Activated CD4-positive, alpha-beta T cell treated with anti-CD3 and anti-CD28 coated beads, Interleukin-2, amount 10 ng/mL, durations not matched to agents 24 days and 14 days (primary cell): ENCODE results near the gene TAAR5. TPM values are rescaled to one million over a fixed set of nuclear protein-coding genes. Genes with fewer than 3 reads are reported as not detected.

ENCODE experiments used
- DNase-seq: peaks from one replicate; pipeline ENCODE4 v3.0.0; 2022
- H3K27ac Mint-ChIP-seq: one replicate; pipeline ENCODE4 v1.8.0; 2022; ENCODE audit warnings: mild to moderate bottlenecking, mixed read lengths
- H3K27me3 Mint-ChIP-seq: one replicate; pipeline ENCODE4 v1.8.0; 2022; ENCODE audit warnings: mixed read lengths
- H3K36me3 Mint-ChIP-seq: one replicate; pipeline ENCODE4 v1.8.0; 2022; ENCODE audit warnings: low read depth, mild to moderate bottlenecking, mixed read lengths
- H3K4me1 Mint-ChIP-seq: one replicate; pipeline ENCODE4 v1.8.0; 2021; ENCODE audit warnings: mixed read lengths
- H3K4me3 Mint-ChIP-seq: one replicate; pipeline ENCODE4 v1.8.0; 2022; ENCODE audit warnings: mild to moderate bottlenecking, moderate library complexity, mixed read lengths
- H3K9me3 Mint-ChIP-seq: one replicate; pipeline ENCODE4 v1.8.0; 2021; ENCODE audit warnings: mixed read lengths
- intact Hi-C: fragments of 100-400 bp; cut with micrococcal nuclease; formaldehyde crosslinking; loops from one replicate; pipeline ENCODE4 v1.15.1; 2023
- total RNA-seq: library from RNA; stranded (reverse); gene quantifications from 2 replicates; pipeline ENCODE4 v1.2.3, GENCODE V29; 2022

The TAAR5 gene
- total RNA-seq, 1 donor from 2014 or later = not detected

- Mint-ChIP-seq H3K4me1 (no peaks in the 10 kb centered on the region), H3K4me3 (no peak overlapping the region), H3K9me3 (no peaks in the 10 kb centered on the region), H3K36me3 (no peaks in the 10 kb centered on the region), H3K27me3 (peaks cover 18% of the 10 kb centered on the region), H3K27ac (no peak overlapping the region)
- intact Hi-C loops = no loop called here
- DNase-seq = no peak
Observed at GRCh38 chr6:132551214-132551613, 38.3 kb downstream of the TAAR5 start.

GRCh38 chr6:132548746-132549463 lies 40.6 kb downstream of the TAAR5 start:
- DNase-seq = no peak
- Mint-ChIP-seq H3K27me3 (peaks cover 12% of the 10 kb centered on the region), H3K4me1 (no peaks in the 10 kb centered on the region), H3K36me3 (no peaks in the 10 kb centered on the region), H3K9me3 (no peaks in the 10 kb centered on the region), H3K27ac (no peak overlapping the region), H3K4me3 (no peak overlapping the region)
- intact Hi-C loops = no loop called here

- DNase-seq = no peak
- peaks cover 16% of the 10 kb centered on the region for H3K27me3 Mint-ChIP-seq
- no peaks in the 10 kb centered on the region for H3K9me3 Mint-ChIP-seq
- H3K4me3 Mint-ChIP-seq = no peak overlapping the region
- H3K27ac Mint-ChIP-seq = no peak overlapping the region
- intact Hi-C loops = no loop called here
- no peaks in the 10 kb centered on the region for H3K4me1 Mint-ChIP-seq
- no peaks in the 10 kb centered on the region for H3K36me3 Mint-ChIP-seq
Observed at GRCh38 chr6:132544826-132545225, 44.7 kb downstream of the TAAR5 start.

Other genes starting within 250 kb of the TAAR5 start
- 0.12 TPM in 1 of 2 replicates, not detected in the other for gene MOXD1, start 188.3 kb downstream of the TAAR5 start, total RNA-seq
- 16.3 and 21.1 TPM in 2 replicates for gene STX7, start 76.6 kb downstream of the TAAR5 start, total RNA-seq
- gene TAAR9, start 51.5 kb downstream of the TAAR5 start, total RNA-seq = not detected in 2 replicates
- gene TAAR8, start 37.1 kb downstream of the TAAR5 start, total RNA-seq = not detected in 2 replicates
- not detected in 2 replicates for gene TAAR6, start 19.4 kb downstream of the TAAR5 start, total RNA-seq
- not detected in 2 replicates for gene TAAR2, start 34.5 kb upstream of the TAAR5 start, total RNA-seq
- gene TAAR1, start 69.4 kb upstream of the TAAR5 start, total RNA-seq = not detected in 2 replicates
- not detected in 2 replicates for gene VNN1, start 124.3 kb upstream of the TAAR5 start, total RNA-seq
- gene VNN2, start 168.2 kb upstream of the TAAR5 start, total RNA-seq = 3.3 and 3.5 TPM in 2 replicates
- gene SLC18B1, start 208.9 kb upstream of the TAAR5 start, total RNA-seq = 3.3 and 3.8 TPM in 2 replicates
- 1,119 and 1,135 TPM in 2 replicates for gene RPS12, start 224.8 kb upstream of the TAAR5 start, total RNA-seq